ENCODE measurements around the gene CCDC71L. TPM values are rescaled to one million over a fixed set of nuclear protein-coding genes. Genes with fewer than 3 reads are reported as not detected.

CCDC71L gene
- total RNA-seq, 1 experiment from 2014 or later, result 21.1 TPM

Other genes with a start within 250 kb of the CCDC71L start
- gene PIK3CG, start 204.1 kb upstream of the CCDC71L start, total RNA-seq (2021; ENCODE audit: unreplicated experiment), result 0.05 TPM

All from HCT116 (cell line).